WTC11 (cell line): Measurements from ENCODE around the gene RRAGB. TPM values are rescaled to one million over a fixed set of nuclear protein-coding genes. Genes with fewer than 3 reads are reported as not detected.

Experiments
- ATAC-seq: fragments of 200-7000 bp; cut with Tn5 transposase; 2 replicates; pipeline ENCODE4 v1.10.0; 2021; ENCODE audit warnings: mild to moderate bottlenecking, moderate library complexity
- CTCF ChIA-PET: fragments of 300-600 bp; sonication (Branson Sonifier 250); formaldehyde crosslinking; loops from one replicate; lab custom pipeline; 2021; ENCODE audit warnings: antibody characterized with exemption; lab: Charles Lee
- POLR2A ChIA-PET: fragments of 350-600 bp; sonication (Branson Sonifier 250); formaldehyde crosslinking; loops from one replicate; lab custom pipeline; 2021; ENCODE audit warnings: antibody characterized with exemption; lab: Charles Lee
- DNase-seq: peaks from one replicate; pipeline ENCODE4 v3.0.0; 2021; ENCODE audit warnings: low spot score
- H3K27ac Mint-ChIP-seq: 2 replicates; pipeline ENCODE4 v1.8.0; 2021; ENCODE audit warnings: mixed read lengths
- H3K27me3 Mint-ChIP-seq: 2 replicates; pipeline ENCODE4 v1.8.0; 2021; ENCODE audit warnings: low read depth, mild to moderate bottlenecking, moderate library complexity, mixed read lengths
- H3K36me3 Mint-ChIP-seq: 2 replicates; pipeline ENCODE4 v1.8.0; 2021; ENCODE audit warnings: mixed read lengths
- H3K4me1 Mint-ChIP-seq: 2 replicates; pipeline ENCODE4 v1.8.0; 2022; ENCODE audit warnings: mixed read lengths
- H3K4me3 Mint-ChIP-seq: 2 replicates; pipeline ENCODE4 v1.8.0; 2021; ENCODE audit warnings: mild to moderate bottlenecking, moderate library complexity, mixed read lengths
- H3K9me3 Mint-ChIP-seq: 2 replicates; pipeline ENCODE4 v1.8.0; 2021; ENCODE audit warnings: mixed read lengths
- CBFB ChIP-seq: sonication (generic); formaldehyde crosslinking; IDR thresholded peaks from 2 replicates; pipeline ENCODE4 v1.8.1; 2022; ENCODE audit warnings: mild to moderate bottlenecking, low read depth, missing genetic modification reagents
- ETV6 ChIP-seq: sonication (generic); formaldehyde crosslinking; IDR thresholded peaks from 2 replicates; pipeline ENCODE4 v1.8.1; 2022; ENCODE audit warnings: mild to moderate bottlenecking, missing genetic modification reagents
- FOXP1 ChIP-seq: sonication (generic); formaldehyde crosslinking; IDR thresholded peaks from 2 replicates; pipeline ENCODE4 v1.8.0; 2022; ENCODE audit warnings: missing genetic modification reagents, mild to moderate bottlenecking, moderate library complexity, borderline replicate concordance
- NR2C2 ChIP-seq: sonication (generic); formaldehyde crosslinking; IDR thresholded peaks from 2 replicates; pipeline ENCODE4 v1.8.0; 2022; ENCODE audit warnings: mild to moderate bottlenecking, missing genetic modification reagents
- OVOL2 ChIP-seq: fragments of 250-450 bp; sonication (Bioruptor Pico); IDR thresholded peaks from 2 replicates; pipeline ENCODE4 v1.9.0; 2021; ENCODE audit warnings: mild to moderate bottlenecking, borderline replicate concordance
- SOX15 ChIP-seq: fragments of 250-450 bp; sonication (Bioruptor Pico); IDR thresholded peaks from 2 replicates; pipeline ENCODE4 v1.9.0; 2021; ENCODE audit warnings: mild to moderate bottlenecking
- TEAD1 ChIP-seq: sonication (generic); formaldehyde crosslinking; IDR thresholded peaks from 2 replicates; pipeline ENCODE4 v1.8.0; 2022; ENCODE audit warnings: mild to moderate bottlenecking, missing genetic modification reagents
- ZNF263 ChIP-seq: sonication (generic); formaldehyde crosslinking; IDR thresholded peaks from 2 replicates; pipeline ENCODE4 v1.8.1; 2022; ENCODE audit warnings: low read depth, mild to moderate bottlenecking, moderate library complexity, missing genetic modification reagents
- ZNF317 ChIP-seq: sonication (generic); formaldehyde crosslinking; IDR thresholded peaks from 2 replicates; pipeline ENCODE4 v1.8.1; 2023; ENCODE audit warnings: low read depth, mild to moderate bottlenecking, moderate library complexity, missing genetic modification reagents, borderline replicate concordance
- total RNA-seq: library from RNA; stranded (reverse); gene quantifications from 3 replicates; pipeline ENCODE4 v1.2.3, GENCODE V29; 2021
- TF ChIP-seq, protein P1 (sequence below): sonication (generic); formaldehyde crosslinking; IDR thresholded peaks from 2 replicates; pipeline ENCODE4 v1.8.0; 2022; ENCODE audit warnings: mild to moderate bottlenecking, missing genetic modification reagents
- TF ChIP-seq, protein P2 (sequence below): sonication (generic); formaldehyde crosslinking; IDR thresholded peaks from 2 replicates; pipeline ENCODE4 v1.8.0; 2023; ENCODE audit warnings: missing genetic modification reagents
- TF ChIP-seq, protein P3 (sequence below): sonication (generic); formaldehyde crosslinking; IDR thresholded peaks from 2 replicates; pipeline ENCODE4 v1.8.1; 2023; ENCODE audit warnings: mild to moderate bottlenecking, missing genetic modification reagents, moderate library complexity
- TF ChIP-seq, protein P4 (sequence below): sonication (generic); formaldehyde crosslinking; IDR thresholded peaks from 2 replicates; pipeline ENCODE4 v1.8.1; 2022; ENCODE audit warnings: low read depth, missing genetic modification reagents, borderline replicate concordance
- TF ChIP-seq, protein P5 (sequence below): sonication (generic); formaldehyde crosslinking; conservative IDR thresholded peaks from 2 replicates; pipeline ENCODE4 v1.8.1; 2023; ENCODE audit warnings: mild to moderate bottlenecking, low read depth, missing genetic modification reagents, moderate library complexity
- TF ChIP-seq, protein P6 (sequence below): sonication (generic); formaldehyde crosslinking; IDR thresholded peaks from 2 replicates; pipeline ENCODE4 v1.8.0; 2023; ENCODE audit warnings: mild to moderate bottlenecking, missing genetic modification reagents
- TF ChIP-seq, protein P7 (sequence below): sonication (generic); formaldehyde crosslinking; IDR thresholded peaks from 2 replicates; pipeline ENCODE4 v1.8.0; 2022; ENCODE audit warnings: mild to moderate bottlenecking, missing genetic modification reagents
- TF ChIP-seq, protein P8 (sequence below): fragments of 200-600 bp; IDR thresholded peaks from 2 replicates; pipeline ENCODE4 v1.8.0; 2022; ENCODE audit warnings: antibody characterized with exemption

Gene RRAGB
- total RNA-seq, 1 experiment from 2014 or later: 7.8 TPM

DNA sequence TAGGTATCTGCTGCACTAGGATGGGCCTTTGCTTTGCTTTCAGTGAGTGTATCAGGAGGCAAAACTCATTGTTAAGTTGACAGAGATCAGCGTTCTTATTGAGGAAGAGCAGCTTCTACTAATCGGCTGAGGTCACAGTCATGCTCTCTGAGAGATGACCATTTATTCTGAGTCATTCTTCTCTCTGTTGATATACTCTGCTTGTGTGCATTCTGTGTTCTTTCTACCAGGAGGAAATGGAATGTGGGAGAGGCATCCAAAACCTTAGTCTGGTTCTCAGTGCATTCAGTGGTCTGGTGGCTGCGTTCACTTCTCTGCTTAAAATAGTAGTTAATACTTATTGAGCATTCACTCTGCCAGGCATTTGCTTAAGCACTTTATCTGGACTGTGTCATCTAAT is 66.2 kb downstream of the RRAGB start:
- DNase-seq (no peak), ATAC-seq (no peak)
- no peaks in the 10 kb centered on the region; the same call in 1 of the 2 replicates for H3K27me3 Mint-ChIP-seq
- H3K4me1 Mint-ChIP-seq: peaks cover 5% of the 10 kb centered on the region; the same call in 1 of the 2 replicates
- peaks cover 6% of the 10 kb centered on the region for H3K9me3 Mint-ChIP-seq
- H3K4me3 Mint-ChIP-seq: no peak overlapping the region
- no peak overlapping the region for H3K27ac Mint-ChIP-seq
- no peaks in the 10 kb centered on the region for H3K36me3 Mint-ChIP-seq
- CTCF ChIA-PET: no interaction called here
- TF ChIP-seq, protein P1, sequence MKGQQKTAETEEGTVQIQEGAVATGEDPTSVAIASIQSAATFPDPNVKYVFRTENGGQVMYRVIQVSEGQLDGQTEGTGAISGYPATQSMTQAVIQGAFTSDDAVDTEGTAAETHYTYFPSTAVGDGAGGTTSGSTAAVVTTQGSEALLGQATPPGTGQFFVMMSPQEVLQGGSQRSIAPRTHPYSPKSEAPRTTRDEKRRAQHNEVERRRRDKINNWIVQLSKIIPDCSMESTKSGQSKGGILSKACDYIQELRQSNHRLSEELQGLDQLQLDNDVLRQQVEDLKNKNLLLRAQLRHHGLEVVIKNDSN (CRISPR knock-in tag): no peak
- TF ChIP-seq TEAD1 (no peak), ZNF317 (no peak), SOX15 (CRISPR knock-in tag) (no peak)
- TF ChIP-seq, protein P2, sequence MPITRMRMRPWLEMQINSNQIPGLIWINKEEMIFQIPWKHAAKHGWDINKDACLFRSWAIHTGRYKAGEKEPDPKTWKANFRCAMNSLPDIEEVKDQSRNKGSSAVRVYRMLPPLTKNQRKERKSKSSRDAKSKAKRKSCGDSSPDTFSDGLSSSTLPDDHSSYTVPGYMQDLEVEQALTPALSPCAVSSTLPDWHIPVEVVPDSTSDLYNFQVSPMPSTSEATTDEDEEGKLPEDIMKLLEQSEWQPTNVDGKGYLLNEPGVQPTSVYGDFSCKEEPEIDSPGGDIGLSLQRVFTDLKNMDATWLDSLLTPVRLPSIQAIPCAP (CRISPR knock-in tag): no peak
- TF ChIP-seq, protein P3, sequence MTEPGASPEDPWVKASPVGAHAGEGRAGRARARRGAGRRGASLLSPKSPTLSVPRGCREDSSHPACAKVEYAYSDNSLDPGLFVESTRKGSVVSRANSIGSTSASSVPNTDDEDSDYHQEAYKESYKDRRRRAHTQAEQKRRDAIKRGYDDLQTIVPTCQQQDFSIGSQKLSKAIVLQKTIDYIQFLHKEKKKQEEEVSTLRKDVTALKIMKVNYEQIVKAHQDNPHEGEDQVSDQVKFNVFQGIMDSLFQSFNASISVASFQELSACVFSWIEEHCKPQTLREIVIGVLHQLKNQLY: no peak
- POLR2A ChIA-PET: no interaction called here

DNA sequence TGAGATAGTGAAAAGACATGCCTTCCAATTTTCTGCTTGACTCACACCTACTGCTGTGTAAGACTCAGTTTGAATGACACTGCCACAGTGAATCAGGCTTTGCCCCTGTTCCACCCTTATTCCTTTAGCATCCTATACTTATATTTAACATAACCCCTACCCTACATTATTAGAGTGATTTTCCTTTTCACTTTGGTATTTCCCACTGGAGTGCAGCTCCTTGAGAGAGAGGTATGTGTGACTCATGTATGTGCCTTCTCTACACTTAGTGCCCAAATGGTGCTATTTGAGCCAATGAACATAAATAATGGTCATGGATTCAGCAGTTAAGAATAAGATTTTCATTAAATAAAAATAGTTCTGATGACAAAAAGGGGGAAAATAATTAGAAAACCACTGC is 69.5 kb downstream of the RRAGB start:
- ChIA-PET POLR2A (no interaction called here), CTCF (interaction anchor here (0.6 kb wide), 1 partner anchor 138 kb away, joined by 3 read pairs; no protein-coding TSS in a partner anchor)
- H3K36me3 Mint-ChIP-seq: no peaks in the 10 kb centered on the region
- H3K9me3 Mint-ChIP-seq: peaks cover 3% of the 10 kb centered on the region
- no peak overlapping the region for H3K4me3 Mint-ChIP-seq
- ATAC-seq: no peak
- no peaks in the 10 kb centered on the region; the same call in 1 of the 2 replicates for H3K27me3 Mint-ChIP-seq
- no peak overlapping the region for H3K27ac Mint-ChIP-seq
- TF ChIP-seq ETV6: no peak
- TF ChIP-seq, protein P4, sequence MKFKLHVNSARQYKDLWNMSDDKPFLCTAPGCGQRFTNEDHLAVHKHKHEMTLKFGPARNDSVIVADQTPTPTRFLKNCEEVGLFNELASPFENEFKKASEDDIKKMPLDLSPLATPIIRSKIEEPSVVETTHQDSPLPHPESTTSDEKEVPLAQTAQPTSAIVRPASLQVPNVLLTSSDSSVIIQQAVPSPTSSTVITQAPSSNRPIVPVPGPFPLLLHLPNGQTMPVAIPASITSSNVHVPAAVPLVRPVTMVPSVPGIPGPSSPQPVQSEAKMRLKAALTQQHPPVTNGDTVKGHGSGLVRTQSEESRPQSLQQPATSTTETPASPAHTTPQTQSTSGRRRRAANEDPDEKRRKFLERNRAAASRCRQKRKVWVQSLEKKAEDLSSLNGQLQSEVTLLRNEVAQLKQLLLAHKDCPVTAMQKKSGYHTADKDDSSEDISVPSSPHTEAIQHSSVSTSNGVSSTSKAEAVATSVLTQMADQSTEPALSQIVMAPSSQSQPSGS: no peak
- TF ChIP-seq ZNF263 (CRISPR knock-in tag): no peak
- no peaks in the 10 kb centered on the region for H3K4me1 Mint-ChIP-seq
- DNase-seq: no peak

DNA sequence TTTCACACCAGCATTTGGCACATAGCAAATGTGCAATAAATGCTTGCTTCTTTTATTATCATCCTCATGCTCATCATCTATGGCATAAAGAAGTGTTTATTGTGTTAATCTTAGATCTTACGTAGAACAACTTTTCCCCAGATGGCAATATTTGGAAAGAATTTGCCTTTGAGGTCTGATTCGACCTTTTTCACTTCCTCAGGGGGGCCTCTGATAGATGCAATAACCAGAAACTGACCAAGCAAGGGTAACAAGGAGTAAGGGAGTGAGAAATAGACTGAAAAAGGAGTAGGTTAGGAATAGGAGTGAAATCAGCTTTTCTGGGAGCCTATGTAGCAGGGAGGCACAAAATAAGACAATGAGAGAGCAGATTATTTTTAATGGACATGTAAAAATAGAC is 70.2 kb downstream of the RRAGB start:
- H3K36me3 Mint-ChIP-seq: no peaks in the 10 kb centered on the region
- no peak for ATAC-seq
- no peak for DNase-seq
- H3K9me3 Mint-ChIP-seq: peaks cover 3% of the 10 kb centered on the region
- POLR2A ChIA-PET: no interaction called here
- no peak overlapping the region for H3K4me3 Mint-ChIP-seq
- no peaks in the 10 kb centered on the region for H3K4me1 Mint-ChIP-seq
- H3K27me3 Mint-ChIP-seq: no peaks in the 10 kb centered on the region; the same call in 1 of the 2 replicates
- CTCF ChIA-PET: interaction anchor here (0.6 kb wide), 1 partner anchor 137 kb away, joined by 3 read pairs; no protein-coding TSS in a partner anchor
- H3K27ac Mint-ChIP-seq: no peak overlapping the region
- TF ChIP-seq, protein P5, sequence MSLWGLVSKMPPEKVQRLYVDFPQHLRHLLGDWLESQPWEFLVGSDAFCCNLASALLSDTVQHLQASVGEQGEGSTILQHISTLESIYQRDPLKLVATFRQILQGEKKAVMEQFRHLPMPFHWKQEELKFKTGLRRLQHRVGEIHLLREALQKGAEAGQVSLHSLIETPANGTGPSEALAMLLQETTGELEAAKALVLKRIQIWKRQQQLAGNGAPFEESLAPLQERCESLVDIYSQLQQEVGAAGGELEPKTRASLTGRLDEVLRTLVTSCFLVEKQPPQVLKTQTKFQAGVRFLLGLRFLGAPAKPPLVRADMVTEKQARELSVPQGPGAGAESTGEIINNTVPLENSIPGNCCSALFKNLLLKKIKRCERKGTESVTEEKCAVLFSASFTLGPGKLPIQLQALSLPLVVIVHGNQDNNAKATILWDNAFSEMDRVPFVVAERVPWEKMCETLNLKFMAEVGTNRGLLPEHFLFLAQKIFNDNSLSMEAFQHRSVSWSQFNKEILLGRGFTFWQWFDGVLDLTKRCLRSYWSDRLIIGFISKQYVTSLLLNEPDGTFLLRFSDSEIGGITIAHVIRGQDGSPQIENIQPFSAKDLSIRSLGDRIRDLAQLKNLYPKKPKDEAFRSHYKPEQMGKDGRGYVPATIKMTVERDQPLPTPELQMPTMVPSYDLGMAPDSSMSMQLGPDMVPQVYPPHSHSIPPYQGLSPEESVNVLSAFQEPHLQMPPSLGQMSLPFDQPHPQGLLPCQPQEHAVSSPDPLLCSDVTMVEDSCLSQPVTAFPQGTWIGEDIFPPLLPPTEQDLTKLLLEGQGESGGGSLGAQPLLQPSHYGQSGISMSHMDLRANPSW (CRISPR knock-in tag): no peak
- TF ChIP-seq, protein P6, sequence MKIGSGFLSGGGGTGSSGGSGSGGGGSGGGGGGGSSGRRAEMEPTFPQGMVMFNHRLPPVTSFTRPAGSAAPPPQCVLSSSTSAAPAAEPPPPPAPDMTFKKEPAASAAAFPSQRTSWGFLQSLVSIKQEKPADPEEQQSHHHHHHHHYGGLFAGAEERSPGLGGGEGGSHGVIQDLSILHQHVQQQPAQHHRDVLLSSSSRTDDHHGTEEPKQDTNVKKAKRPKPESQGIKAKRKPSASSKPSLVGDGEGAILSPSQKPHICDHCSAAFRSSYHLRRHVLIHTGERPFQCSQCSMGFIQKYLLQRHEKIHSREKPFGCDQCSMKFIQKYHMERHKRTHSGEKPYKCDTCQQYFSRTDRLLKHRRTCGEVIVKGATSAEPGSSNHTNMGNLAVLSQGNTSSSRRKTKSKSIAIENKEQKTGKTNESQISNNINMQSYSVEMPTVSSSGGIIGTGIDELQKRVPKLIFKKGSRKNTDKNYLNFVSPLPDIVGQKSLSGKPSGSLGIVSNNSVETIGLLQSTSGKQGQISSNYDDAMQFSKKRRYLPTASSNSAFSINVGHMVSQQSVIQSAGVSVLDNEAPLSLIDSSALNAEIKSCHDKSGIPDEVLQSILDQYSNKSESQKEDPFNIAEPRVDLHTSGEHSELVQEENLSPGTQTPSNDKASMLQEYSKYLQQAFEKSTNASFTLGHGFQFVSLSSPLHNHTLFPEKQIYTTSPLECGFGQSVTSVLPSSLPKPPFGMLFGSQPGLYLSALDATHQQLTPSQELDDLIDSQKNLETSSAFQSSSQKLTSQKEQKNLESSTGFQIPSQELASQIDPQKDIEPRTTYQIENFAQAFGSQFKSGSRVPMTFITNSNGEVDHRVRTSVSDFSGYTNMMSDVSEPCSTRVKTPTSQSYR (CRISPR knock-in tag): no peak
- no peak for TF ChIP-seq CBFB
- TF ChIP-seq, protein P2 (CRISPR knock-in tag): no peak
- TF ChIP-seq, protein P7, sequence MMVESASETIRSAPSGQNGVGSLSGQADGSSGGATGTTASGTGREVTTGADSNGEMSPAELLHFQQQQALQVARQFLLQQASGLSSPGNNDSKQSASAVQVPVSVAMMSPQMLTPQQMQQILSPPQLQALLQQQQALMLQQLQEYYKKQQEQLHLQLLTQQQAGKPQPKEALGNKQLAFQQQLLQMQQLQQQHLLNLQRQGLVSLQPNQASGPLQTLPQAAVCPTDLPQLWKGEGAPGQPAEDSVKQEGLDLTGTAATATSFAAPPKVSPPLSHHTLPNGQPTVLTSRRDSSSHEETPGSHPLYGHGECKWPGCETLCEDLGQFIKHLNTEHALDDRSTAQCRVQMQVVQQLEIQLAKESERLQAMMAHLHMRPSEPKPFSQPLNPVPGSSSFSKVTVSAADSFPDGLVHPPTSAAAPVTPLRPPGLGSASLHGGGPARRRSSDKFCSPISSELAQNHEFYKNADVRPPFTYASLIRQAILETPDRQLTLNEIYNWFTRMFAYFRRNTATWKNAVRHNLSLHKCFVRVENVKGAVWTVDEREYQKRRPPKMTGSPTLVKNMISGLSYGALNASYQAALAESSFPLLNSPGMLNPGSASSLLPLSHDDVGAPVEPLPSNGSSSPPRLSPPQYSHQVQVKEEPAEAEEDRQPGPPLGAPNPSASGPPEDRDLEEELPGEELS (CRISPR knock-in tag): no peak
- no peak for TF ChIP-seq OVOL2 (CRISPR knock-in tag)
- TF ChIP-seq ETV6: no peak
- TF ChIP-seq, protein P8, sequence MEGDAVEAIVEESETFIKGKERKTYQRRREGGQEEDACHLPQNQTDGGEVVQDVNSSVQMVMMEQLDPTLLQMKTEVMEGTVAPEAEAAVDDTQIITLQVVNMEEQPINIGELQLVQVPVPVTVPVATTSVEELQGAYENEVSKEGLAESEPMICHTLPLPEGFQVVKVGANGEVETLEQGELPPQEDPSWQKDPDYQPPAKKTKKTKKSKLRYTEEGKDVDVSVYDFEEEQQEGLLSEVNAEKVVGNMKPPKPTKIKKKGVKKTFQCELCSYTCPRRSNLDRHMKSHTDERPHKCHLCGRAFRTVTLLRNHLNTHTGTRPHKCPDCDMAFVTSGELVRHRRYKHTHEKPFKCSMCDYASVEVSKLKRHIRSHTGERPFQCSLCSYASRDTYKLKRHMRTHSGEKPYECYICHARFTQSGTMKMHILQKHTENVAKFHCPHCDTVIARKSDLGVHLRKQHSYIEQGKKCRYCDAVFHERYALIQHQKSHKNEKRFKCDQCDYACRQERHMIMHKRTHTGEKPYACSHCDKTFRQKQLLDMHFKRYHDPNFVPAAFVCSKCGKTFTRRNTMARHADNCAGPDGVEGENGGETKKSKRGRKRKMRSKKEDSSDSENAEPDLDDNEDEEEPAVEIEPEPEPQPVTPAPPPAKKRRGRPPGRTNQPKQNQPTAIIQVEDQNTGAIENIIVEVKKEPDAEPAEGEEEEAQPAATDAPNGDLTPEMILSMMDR: no peak
- TF ChIP-seq FOXP1 (CRISPR knock-in tag): no peak
- no peak for TF ChIP-seq NR2C2 (CRISPR knock-in tag)
